ENCODE results near the gene PTH2.

PTH2 gene

GRCh38 chr19:49441960-49442350 is 18.7 kb upstream of the PTH2 start:
- no peaks in the 10 kb centered on the region for H3K9me2 ChIP-seq (replicated peaks; ENCODE audit: insufficient read depth, low read length)
- H3K27me3 ChIP-seq (replicated peaks; ENCODE audit: insufficient read depth, low read length), result peaks cover 52% of the 10 kb centered on the region
- H3K4me3 ChIP-seq (ENCODE audit: low read length), result no peak overlapping the region
- DNase-seq, result no peak
- no peak overlapping the region for H3K27ac ChIP-seq (ENCODE audit: low read length)
- H3K9ac ChIP-seq (ENCODE audit: low read length), result no peak overlapping the region
- TF ChIP-seq EZH2 (optimal IDR thresholded peaks at IDR 0.05; ENCODE audit: low read depth, low read length) (no peak), EZH2phosphoT487 (IDR thresholded peaks at IDR 0.05; ENCODE audit: low read length) (no peak), CTCF (IDR thresholded peaks at IDR 0.05; ENCODE audit: low read length) (no peak)
- peak overlapping the region; percentile 90; the same call in 1 of the 2 replicates for H3K4me2 ChIP-seq (ENCODE audit: low read depth, low read length)
- H3K4me1 ChIP-seq (ENCODE audit: low read length), result no peaks in the 10 kb centered on the region
- no peaks in the 10 kb centered on the region for H3K79me2 ChIP-seq (ENCODE audit: low read length)
- no peaks in the 10 kb centered on the region for H3K9me3 ChIP-seq (replicated peaks; ENCODE audit: insufficient read depth, low read length)
- H3F3A ChIP-seq (ENCODE audit: insufficient read depth, low read length), result peaks cover 2% of the 10 kb centered on the region; the same call in 1 of the 2 replicates
- no peak overlapping the region for H2AFZ ChIP-seq (ENCODE audit: low read length)
- H3K36me3 ChIP-seq (replicated peaks; ENCODE audit: insufficient read depth, low read length), result no peaks in the 10 kb centered on the region
- H4K20me1 ChIP-seq (ENCODE audit: insufficient read depth, low read length), result no peaks in the 10 kb centered on the region

GRCh38 chr19:49441210-49441959 is 18.1 kb upstream of the PTH2 start, which contains the start of gene SLC17A7:
Gene SLC17A7, minus strand, starts transcription at chr19:49441527. Its CDS starts 148 bp downstream, at chr19:49441379.
- Histone ChIP-seq H3K4me1 (ENCODE audit: low read length) (no peaks in the 10 kb centered on the region), H3K36me3 (replicated peaks; ENCODE audit: insufficient read depth, low read length) (no peaks in the 10 kb centered on the region), H3K9me2 (replicated peaks; ENCODE audit: insufficient read depth, low read length) (no peaks in the 10 kb centered on the region), H4K20me1 (ENCODE audit: insufficient read depth, low read length) (no peaks in the 10 kb centered on the region), H3K4me3 (ENCODE audit: low read length) (0 out of 2 replicates have a peak within 1 kb of the TSS, but pooled peaks have one; percentile 84), H3K27ac (ENCODE audit: low read length) (no peak within 1 kb of the TSS), H3K27me3 (replicated peaks; ENCODE audit: insufficient read depth, low read length) (peaks cover 58% of the 10 kb centered on the region), H3K9ac (ENCODE audit: low read length) (no peak within 1 kb of the TSS), H2AFZ (ENCODE audit: low read length) (no peak within 1 kb of the TSS), H3K9me3 (replicated peaks; ENCODE audit: insufficient read depth, low read length) (no peaks in the 10 kb centered on the region), H3K79me2 (ENCODE audit: low read length) (no peaks in the 10 kb centered on the region), H3K4me2 (ENCODE audit: low read depth, low read length) (peak within 1 kb of the TSS; percentile 90; the same call in 1 of the 2 replicates), H3F3A (ENCODE audit: insufficient read depth, low read length) (no peaks in the 10 kb centered on the region; the same call in 1 of the 2 replicates)
- TF ChIP-seq EZH2 (optimal IDR thresholded peaks at IDR 0.05; ENCODE audit: low read depth, low read length) (no peak), CTCF (IDR thresholded peaks at IDR 0.05; ENCODE audit: low read length) (no peak), EZH2phosphoT487 (IDR thresholded peaks at IDR 0.05; ENCODE audit: low read length) (no peak)
- no peak for DNase-seq

GRCh38 chr19:49440439-49441209 is 17.4 kb upstream of the PTH2 start:
- H3K4me2 ChIP-seq (ENCODE audit: low read depth, low read length), result no peak overlapping the region
- H3K4me3 ChIP-seq (ENCODE audit: low read length), result no peak overlapping the region

More at GRCh38 chr19:49440439-49441209, 17.4 kb upstream of the PTH2 start:
- H4K20me1 ChIP-seq (ENCODE audit: insufficient read depth, low read length), result no peaks in the 10 kb centered on the region
- H3K79me2 ChIP-seq (ENCODE audit: low read length), result no peaks in the 10 kb centered on the region
- no peaks in the 10 kb centered on the region for H3K9me2 ChIP-seq (replicated peaks; ENCODE audit: insufficient read depth, low read length)
- no peak for DNase-seq
- H3K36me3 ChIP-seq (replicated peaks; ENCODE audit: insufficient read depth, low read length), result no peaks in the 10 kb centered on the region
- H3K27ac ChIP-seq (ENCODE audit: low read length), result no peak overlapping the region
- H3K4me1 ChIP-seq (ENCODE audit: low read length), result no peaks in the 10 kb centered on the region
- H3K9me3 ChIP-seq (replicated peaks; ENCODE audit: insufficient read depth, low read length), result no peaks in the 10 kb centered on the region
- no peak for TF ChIP-seq EZH2 (optimal IDR thresholded peaks at IDR 0.05; ENCODE audit: low read depth, low read length)
- no peak for TF ChIP-seq CTCF (IDR thresholded peaks at IDR 0.05; ENCODE audit: low read length)
- no peak for TF ChIP-seq EZH2phosphoT487 (IDR thresholded peaks at IDR 0.05; ENCODE audit: low read length)
- H3K9ac ChIP-seq (ENCODE audit: low read length), result no peak overlapping the region
- H3K27me3 ChIP-seq (replicated peaks; ENCODE audit: insufficient read depth, low read length), result peaks cover 65% of the 10 kb centered on the region
- H3F3A ChIP-seq (ENCODE audit: insufficient read depth, low read length), result no peaks in the 10 kb centered on the region
- H2AFZ ChIP-seq (ENCODE audit: low read length), result no peak overlapping the region

All from MM.1S (cell line).